Muscle layer of colon (tissue), 2 donors: ENCODE data around the gene FAR2.

Experiments used
- H3K27ac ChIP-seq: one replicate; pipeline ENCODE4 v1.7.0; 2013; ENCODE audit warnings: low read depth, mild to moderate bottlenecking, low read length, moderate library complexity
- H3K27me3 ChIP-seq, 2 donors: one replicate each; pipeline ENCODE4 v1.7.0; 2013; ENCODE audit warnings: low read length in 2 of 2, mild to moderate bottlenecking in 2 of 2; ENCODE audit not compliant: insufficient read depth in 2 of 2, control insufficient read depth in 1 of 2
- H3K36me3 ChIP-seq: one replicate; pipeline ENCODE4 v1.7.0; 2013; ENCODE audit warnings: mild to moderate bottlenecking, low read length; ENCODE audit not compliant: insufficient read depth
- H3K4me1 ChIP-seq: one replicate; pipeline ENCODE4 v1.7.0; 2013; ENCODE audit warnings: mild to moderate bottlenecking, low read length; ENCODE audit not compliant: insufficient read depth
- H3K4me3 ChIP-seq, 2 donors: one replicate each; pipeline ENCODE4 v1.7.0; 2013; ENCODE audit warnings: low read length in 2 of 2, low read depth in 1 of 2, mild to moderate bottlenecking in 1 of 2, moderate library complexity in 1 of 2
- H3K9ac ChIP-seq: one replicate; pipeline ENCODE4 v1.7.0; 2013; ENCODE audit warnings: low read length
- H3K9me3 ChIP-seq: one replicate; pipeline ENCODE4 v1.7.0; 2013; ENCODE audit warnings: mild to moderate bottlenecking, low read length
- donor health status: abdominal sarcoma.
- donor health status: Adenocarcinoma of cecum.

FAR2 gene

GRCh38 chr12:29320295-29321085 is 171.4 kb downstream of the FAR2 start:
- no peaks in the 10 kb centered on the region for H3K4me1 ChIP-seq
- no peaks in the 10 kb centered on the region for H3K9me3 ChIP-seq
- no peak overlapping the region for H3K27ac ChIP-seq
- H3K4me3 ChIP-seq: no peak overlapping the region
- no peaks in the 10 kb centered on the region for H3K27me3 ChIP-seq
- H3K9ac ChIP-seq: no peak overlapping the region
- H3K36me3 ChIP-seq: peaks cover 6% of the 10 kb centered on the region

- Histone ChIP-seq H3K36me3 (peaks cover 6% of the 10 kb centered on the region), H3K27me3 (no peaks in the 10 kb centered on the region), H3K4me3 (no peak overlapping the region), H3K9ac (no peak overlapping the region), H3K27ac (no peak overlapping the region), H3K4me1 (no peaks in the 10 kb centered on the region), H3K9me3 (no peaks in the 10 kb centered on the region)
These were observed 173.1 kb downstream of the FAR2 start for GRCh38 chr12:29322157-29322556.

GRCh38 chr12:29329411-29329810 is 180.3 kb downstream of the FAR2 start:
- Histone ChIP-seq H3K9ac (no peak overlapping the region), H3K4me3 (no peak overlapping the region), H3K27ac (no peak overlapping the region), H3K27me3 (no peaks in the 10 kb centered on the region), H3K36me3 (no peaks in the 10 kb centered on the region), H3K4me1 (no peaks in the 10 kb centered on the region), H3K9me3 (no peaks in the 10 kb centered on the region)

GRCh38 chr12:29333178-29333577 is 184.1 kb downstream of the FAR2 start:
- no peak overlapping the region for H3K27ac ChIP-seq

GRCh38 chr12:29334937-29335336 is 185.9 kb downstream of the FAR2 start:
- H3K9me3 ChIP-seq: no peaks in the 10 kb centered on the region
- H3K27me3 ChIP-seq: no peaks in the 10 kb centered on the region
- H3K4me3 ChIP-seq: no peak overlapping the region
- H3K36me3 ChIP-seq: peaks cover 4% of the 10 kb centered on the region
- H3K9ac ChIP-seq: no peak overlapping the region
- no peak overlapping the region for H3K27ac ChIP-seq
- H3K4me1 ChIP-seq: no peaks in the 10 kb centered on the region

More at GRCh38 chr12:29333178-29333577, 184.1 kb downstream of the FAR2 start:
- no peaks in the 10 kb centered on the region for H3K9me3 ChIP-seq
- H3K9ac ChIP-seq: no peak overlapping the region
- H3K4me1 ChIP-seq: no peaks in the 10 kb centered on the region
- H3K4me3 ChIP-seq: no peak overlapping the region
- H3K36me3 ChIP-seq: peaks cover 4% of the 10 kb centered on the region
- H3K27me3 ChIP-seq: no peaks in the 10 kb centered on the region

- H3K36me3 ChIP-seq: peaks cover 10% of the 10 kb centered on the region
These were observed 188.2 kb downstream of the FAR2 start for GRCh38 chr12:29337325-29337724.

GRCh38 chr12:29343022-29343799 is 194.1 kb downstream of the FAR2 start:
- H3K36me3 ChIP-seq: peaks cover 35% of the 10 kb centered on the region
- H3K27me3 ChIP-seq: no peaks in the 10 kb centered on the region
- H3K4me1 ChIP-seq: no peaks in the 10 kb centered on the region
- H3K9me3 ChIP-seq: no peaks in the 10 kb centered on the region
- no peak overlapping the region for H3K4me3 ChIP-seq
- H3K27ac ChIP-seq: no peak overlapping the region
- no peak overlapping the region for H3K9ac ChIP-seq

More at GRCh38 chr12:29337325-29337724, 188.2 kb downstream of the FAR2 start:
- H3K9ac ChIP-seq: no peak overlapping the region
- no peak overlapping the region for H3K27ac ChIP-seq
- H3K4me3 ChIP-seq: no peak overlapping the region
- no peaks in the 10 kb centered on the region for H3K9me3 ChIP-seq
- no peaks in the 10 kb centered on the region for H3K27me3 ChIP-seq
- no peaks in the 10 kb centered on the region for H3K4me1 ChIP-seq

- Histone ChIP-seq H3K9ac (no peak overlapping the region), H3K27ac (no peak overlapping the region), H3K4me3 (no peak overlapping the region), H3K36me3 (peaks cover 29% of the 10 kb centered on the region), H3K9me3 (no peaks in the 10 kb centered on the region), H3K27me3 (no peaks in the 10 kb centered on the region), H3K4me1 (no peaks in the 10 kb centered on the region)
These were observed 197.8 kb downstream of the FAR2 start for GRCh38 chr12:29346769-29347421.

- H3K4me3 ChIP-seq: no peak overlapping the region
- no peak overlapping the region for H3K9ac ChIP-seq
- no peaks in the 10 kb centered on the region for H3K9me3 ChIP-seq
- peaks cover 19% of the 10 kb centered on the region for H3K36me3 ChIP-seq
- H3K27ac ChIP-seq: no peak overlapping the region
- H3K27me3 ChIP-seq: no peaks in the 10 kb centered on the region
- H3K4me1 ChIP-seq: no peaks in the 10 kb centered on the region
These were observed 201.0 kb downstream of the FAR2 start for GRCh38 chr12:29350080-29350479.

GRCh38 chr12:29354954-29355353 is 205.9 kb downstream of the FAR2 start:
- H3K27ac ChIP-seq: no peak overlapping the region
- H3K27me3 ChIP-seq: no peaks in the 10 kb centered on the region
- H3K9ac ChIP-seq: no peak overlapping the region
- H3K4me1 ChIP-seq: no peaks in the 10 kb centered on the region
- no peak overlapping the region for H3K4me3 ChIP-seq
- H3K9me3 ChIP-seq: no peaks in the 10 kb centered on the region
- H3K36me3 ChIP-seq: no peaks in the 10 kb centered on the region

- Histone ChIP-seq H3K27me3 (no peaks in the 10 kb centered on the region), H3K9ac (no peak overlapping the region), H3K36me3 (peaks cover 13% of the 10 kb centered on the region), H3K4me3 (no peak overlapping the region), H3K9me3 (no peaks in the 10 kb centered on the region), H3K27ac (no peak overlapping the region), H3K4me1 (no peaks in the 10 kb centered on the region)
These were observed 216.0 kb downstream of the FAR2 start for GRCh38 chr12:29365091-29365490.
